HCT116 (cell line): ENCODE results near the gene RIF1. TPM values are rescaled to one million over a fixed set of nuclear protein-coding genes. Genes with fewer than 3 reads are reported as not detected.

Experiments
- ATAC-seq: fragments of 200-7000 bp; cut with Tn5 transposase; 2 replicates; pipeline ENCODE4 v1.9.1; 2020; ENCODE audit warnings: mild to moderate bottlenecking, moderate library complexity
- BruUV-seq: library from RNA; stranded (reverse); fragments of 400-500 nt; replicated peaks from 2 replicates; lab custom pipeline; 2021; lab: Mats Ljungman, UMichigan
- CTCF ChIA-PET: fragments of 300-600 bp; sonication (Branson Sonifier 250); formaldehyde crosslinking; loops from one replicate; lab custom pipeline; 2021; ENCODE audit warnings: antibody characterized with exemption; lab: Charles Lee
- POLR2A ChIA-PET: fragments of 300-600, 350-600 bp; sonication (Branson Sonifier 250); formaldehyde crosslinking; loops from one replicate; lab custom pipeline; 2021; ENCODE audit warnings: antibody characterized with exemption; lab: Charles Lee
- RAD21 ChIA-PET, 2 experiments: fragments of 300-600 bp; sonication (Branson Sonifier 250); formaldehyde crosslinking; loops; one replicate each; lab custom pipeline; 2023; ENCODE audit warnings: low total read pairs in 2 of 2; ENCODE audit not compliant: uncharacterized antibody in 2 of 2, unreplicated experiment in 2 of 2, low non-redundant PET in 1 of 2; lab: Charles Lee
- DNase-seq: peaks from one replicate; pipeline ENCODE4 v3.0.0-alpha.2; 2010; ENCODE audit warnings: low read depth, low spot score
- H2AFZ ChIP-seq: fragments of 200-600 bp; shearing (Covaris generic), sonication (generic); 2 replicates; pipeline ENCODE4 v1.6.1; 2017; ENCODE audit warnings: low read depth, mixed run types, mixed read lengths, antibody characterized with exemption, low read length; ENCODE audit not compliant: poor library complexity, severe bottlenecking
- H3K27ac ChIP-seq: 2 replicates; pipeline ENCODE4 v1.5.1; 2012; ENCODE audit warnings: low read depth, low read length
- H3K27me3 ChIP-seq: fragments of 200-600 bp; sonication (generic); 2 replicates; pipeline ENCODE4 v1.6.1; 2016; ENCODE audit warnings: mixed run types, low read length, mixed read lengths; ENCODE audit not compliant: insufficient read depth
- H3K36me3 ChIP-seq, 2 experiments: fragments of 200-500 bp in 1 of 2; fragments of 200-600 bp in 1 of 2; sonication (Bioruptor generic) in 1 of 2; sonication (generic) in 1 of 2; 2 replicates each; pipeline versions ENCODE4 v1.5.1 to v1.6.1; 2014 to 2016; ENCODE audit warnings: low read length in 2 of 2, inconsistent platforms in 1 of 2, mixed read lengths in 1 of 2, mixed run types in 1 of 2; ENCODE audit not compliant: insufficient read depth in 2 of 2, control insufficient read depth in 1 of 2
- H3K4me1 ChIP-seq, 2 experiments: fragments of 200-600 bp in 1 of 2; sonication (generic) in 1 of 2; 2 replicates each; pipeline versions ENCODE4 v1.5.1 to v1.6.1; 2012 to 2017; ENCODE audit warnings: low read length in 2 of 2, inconsistent platforms in 1 of 2, mild to moderate bottlenecking in 1 of 2, mixed read lengths in 1 of 2, mixed run types in 1 of 2, moderate library complexity in 1 of 2; ENCODE audit not compliant: insufficient read depth in 2 of 2, control insufficient read depth in 1 of 2
- H3K4me2 ChIP-seq: fragments of 200-600 bp; sonication (generic); 2 replicates; pipeline ENCODE4 v1.6.1; 2017; ENCODE audit warnings: mixed run types, low read length, mixed read lengths
- H3K4me3 ChIP-seq, 2 experiments: fragments of 200-600 bp in 1 of 2; sonication (generic) in 1 of 2; replicated peaks in 1 of 2; 2 replicates each; pipeline ENCODE4 v1.5.1; 2011 to 2016; ENCODE audit warnings: low read length in 2 of 2, control low read depth in 1 of 2, low read depth in 1 of 2, mild to moderate bottlenecking in 1 of 2, mixed read lengths in 1 of 2, mixed run types in 1 of 2
- H3K79me2 ChIP-seq: fragments of 200-600 bp; sonication (generic); 2 replicates; pipeline ENCODE4 v1.6.1; 2017; ENCODE audit warnings: mild to moderate bottlenecking, mixed run types, low read length, moderate library complexity, mixed read lengths; ENCODE audit not compliant: insufficient read depth
- H3K9ac ChIP-seq: fragments of 200-600 bp; sonication (generic); 2 replicates; pipeline ENCODE4 v1.6.1; 2016; ENCODE audit warnings: low read length, mixed read lengths
- H3K9me2 ChIP-seq: fragments of 200-600 bp; sonication (generic), shearing (Covaris generic); 2 replicates; pipeline ENCODE4 v1.6.1; 2017; ENCODE audit warnings: mixed run types, mild to moderate bottlenecking, moderate library complexity; ENCODE audit not compliant: insufficient read depth
- H3K9me3 ChIP-seq, 2 experiments: fragments of 200-500 bp in 1 of 2; fragments of 200-600 bp in 1 of 2; sonication (Bioruptor generic) in 1 of 2; sonication (generic) in 1 of 2; 2 replicates each; pipeline ENCODE4 v1.6.1; 2014 to 2017; ENCODE audit warnings: low read length in 2 of 2, mixed read lengths in 2 of 2, inconsistent platforms in 1 of 2, low read depth in 1 of 2, mild to moderate bottlenecking in 1 of 2, mixed run types in 1 of 2, moderate library complexity in 1 of 2; ENCODE audit not compliant: control insufficient read depth in 1 of 2, insufficient read depth in 1 of 2
- H4K20me1 ChIP-seq: fragments of 200-600 bp; sonication (generic), shearing (Covaris generic); 2 replicates; pipeline ENCODE4 v1.6.1; 2017; ENCODE audit warnings: mixed run types, mild to moderate bottlenecking, moderate library complexity; ENCODE audit not compliant: insufficient read depth
- ELF1 ChIP-seq: IDR thresholded peaks from 2 replicates; pipeline ENCODE4 v1.6.1; 2012; ENCODE audit warnings: low read depth, borderline replicate concordance
- EZH2 ChIP-seq: fragments of 200-600 bp; sonication (generic); IDR thresholded peaks from 2 replicates; pipeline ENCODE4 v1.6.1; 2017; ENCODE audit warnings: antibody characterized with exemption, mixed run types
- EZH2phosphoT487 ChIP-seq: fragments of 200-600 bp; IDR thresholded peaks from 2 replicates; pipeline ENCODE4 v1.6.1; 2018; ENCODE audit warnings: antibody characterized with exemption, borderline replicate concordance
- JUND ChIP-seq: IDR thresholded peaks from 2 replicates; pipeline ENCODE4 v1.6.1; 2012
- POLR2AphosphoS5 ChIP-seq: IDR thresholded peaks from 2 replicates; pipeline ENCODE4 v1.6.1; 2011; ENCODE audit warnings: mild to moderate bottlenecking, low read depth, low read length, moderate library complexity
- RAD21 ChIP-seq: IDR thresholded peaks from 2 replicates; pipeline ENCODE4 v1.6.1; 2012; ENCODE audit warnings: low read depth, mild to moderate bottlenecking
- SP1 ChIP-seq: IDR thresholded peaks from 2 replicates; pipeline ENCODE4 v1.6.1; 2012; ENCODE audit warnings: low read depth
- SRF ChIP-seq: IDR thresholded peaks from 2 replicates; pipeline ENCODE4 v1.6.1; 2012; ENCODE audit warnings: low read depth
- TCF7L2 ChIP-seq: IDR thresholded peaks from 2 replicates; pipeline ENCODE4 v1.7.0; 2011; ENCODE audit warnings: borderline replicate concordance, inconsistent platforms; ENCODE audit not compliant: insufficient read depth, insufficient read length; ENCODE audit errors: extremely low read depth
- intact Hi-C: fragments of 100-400 bp; cut with micrococcal nuclease; formaldehyde crosslinking; loops from 2 replicates; pipeline ENCODE4 v1.10.0; 2022
- total RNA-seq: library from RNA; stranded (reverse); gene quantifications from one replicate; pipeline ENCODE4 v1.2.1, GENCODE V29; 2021; ENCODE audit not compliant: unreplicated experiment
- TF ChIP-seq, protein P1 (sequence below), 3 experiments: fragments of 200-600 bp in 1 of 3; sonication (generic) in 1 of 3; IDR thresholded peaks in 2 of 3; conservative IDR thresholded peaks in 1 of 3; 2 replicates each; pipeline ENCODE4 v1.5.1; 2012 to 2017; ENCODE audit warnings: low read depth in 2 of 3, low read length in 2 of 3, antibody characterized with exemption in 1 of 3, borderline replicate concordance in 1 of 3, control low read depth in 1 of 3, mild to moderate bottlenecking in 1 of 3, mixed read lengths in 1 of 3, mixed run types in 1 of 3, moderate library complexity in 1 of 3; ENCODE audit not compliant: insufficient read depth in 1 of 3
- TF ChIP-seq, protein P2 (sequence below): IDR thresholded peaks from 2 replicates; pipeline ENCODE4 v1.6.1; 2012

RIF1 gene
- total RNA-seq, 1 experiment from 2014 or later = 48.0 TPM

DNA sequence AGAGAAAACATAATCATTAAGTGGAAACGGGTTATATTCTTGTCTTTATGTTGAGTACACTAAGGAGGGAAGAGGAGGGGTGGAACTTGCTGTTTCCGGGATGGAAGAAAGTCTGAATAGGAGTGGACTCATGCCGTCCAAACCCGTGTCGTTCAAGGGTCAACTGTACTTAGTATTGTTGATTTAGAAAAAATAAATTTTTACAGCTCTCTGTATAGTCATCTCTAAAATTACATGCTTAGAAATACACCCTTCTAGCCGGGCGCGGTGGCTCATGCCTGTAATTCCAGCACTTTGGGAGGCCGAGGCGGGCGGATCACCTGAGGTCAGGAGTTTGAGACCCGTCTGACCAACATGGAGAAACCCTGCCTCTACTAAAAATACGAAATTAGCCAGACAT, 29.4 kb downstream of the RIF1 start:
- no peaks in the 10 kb centered on the region for H3K27me3 ChIP-seq
- POLR2A ChIA-PET = no interaction called here
- H3K4me3 ChIP-seq = no peak overlapping the region
- DNase-seq (no peak), ATAC-seq (no peak)
- H3K27ac ChIP-seq = no peak overlapping the region
- no peak overlapping the region for H3K4me2 ChIP-seq
- peaks cover 8% of the 10 kb centered on the region; the same call in 1 of the 2 replicates for H4K20me1 ChIP-seq
- CTCF ChIA-PET = interaction anchor here (1.1 kb wide), 1 partner anchor 10 kb away, joined by 4 read pairs; no protein-coding TSS in a partner anchor
- RAD21 ChIA-PET = no interaction called here
- no peaks in the 10 kb centered on the region for H3K4me1 ChIP-seq
- no peaks in the 10 kb centered on the region for H3K9me3 ChIP-seq
- peaks cover 59% of the 10 kb centered on the region for H3K79me2 ChIP-seq
- H3K9ac ChIP-seq = no peak overlapping the region
- peaks cover 54 to 57% of the 10 kb centered on the region in 2 experiments for H3K36me3 ChIP-seq
- no TSS peak for BruUV-seq
- no peak for TF ChIP-seq RAD21
- no peak for TF ChIP-seq EZH2
- TF ChIP-seq, protein P1, sequence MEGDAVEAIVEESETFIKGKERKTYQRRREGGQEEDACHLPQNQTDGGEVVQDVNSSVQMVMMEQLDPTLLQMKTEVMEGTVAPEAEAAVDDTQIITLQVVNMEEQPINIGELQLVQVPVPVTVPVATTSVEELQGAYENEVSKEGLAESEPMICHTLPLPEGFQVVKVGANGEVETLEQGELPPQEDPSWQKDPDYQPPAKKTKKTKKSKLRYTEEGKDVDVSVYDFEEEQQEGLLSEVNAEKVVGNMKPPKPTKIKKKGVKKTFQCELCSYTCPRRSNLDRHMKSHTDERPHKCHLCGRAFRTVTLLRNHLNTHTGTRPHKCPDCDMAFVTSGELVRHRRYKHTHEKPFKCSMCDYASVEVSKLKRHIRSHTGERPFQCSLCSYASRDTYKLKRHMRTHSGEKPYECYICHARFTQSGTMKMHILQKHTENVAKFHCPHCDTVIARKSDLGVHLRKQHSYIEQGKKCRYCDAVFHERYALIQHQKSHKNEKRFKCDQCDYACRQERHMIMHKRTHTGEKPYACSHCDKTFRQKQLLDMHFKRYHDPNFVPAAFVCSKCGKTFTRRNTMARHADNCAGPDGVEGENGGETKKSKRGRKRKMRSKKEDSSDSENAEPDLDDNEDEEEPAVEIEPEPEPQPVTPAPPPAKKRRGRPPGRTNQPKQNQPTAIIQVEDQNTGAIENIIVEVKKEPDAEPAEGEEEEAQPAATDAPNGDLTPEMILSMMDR (IDR thresholded peaks at IDR 0.05 in 2 of 3, conservative IDR thresholded peaks at IDR 0.05 in 1 of 3; ENCODE audit: borderline replicate concordance in 1 of 3, insufficient read depth in 1 of 3, low read depth in 2 of 3, low read length in 2 of 3) = no peak
- no peak for TF ChIP-seq EZH2phosphoT487
- TF ChIP-seq POLR2AphosphoS5 = no peak
- no peak for TF ChIP-seq SP1
- TF ChIP-seq ELF1 = no peak
- TF ChIP-seq, protein P2, sequence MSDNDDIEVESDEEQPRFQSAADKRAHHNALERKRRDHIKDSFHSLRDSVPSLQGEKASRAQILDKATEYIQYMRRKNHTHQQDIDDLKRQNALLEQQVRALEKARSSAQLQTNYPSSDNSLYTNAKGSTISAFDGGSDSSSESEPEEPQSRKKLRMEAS = no peak
- no peak for TF ChIP-seq JUND
- TF ChIP-seq SRF = no peak
- no peak for TF ChIP-seq TCF7L2
- no peaks in the 10 kb centered on the region for H3K9me2 ChIP-seq
- intact Hi-C loops = no loop called here
- H2AFZ ChIP-seq = no peak overlapping the region
